ENCODE data around the gene ACP6.

DNA sequence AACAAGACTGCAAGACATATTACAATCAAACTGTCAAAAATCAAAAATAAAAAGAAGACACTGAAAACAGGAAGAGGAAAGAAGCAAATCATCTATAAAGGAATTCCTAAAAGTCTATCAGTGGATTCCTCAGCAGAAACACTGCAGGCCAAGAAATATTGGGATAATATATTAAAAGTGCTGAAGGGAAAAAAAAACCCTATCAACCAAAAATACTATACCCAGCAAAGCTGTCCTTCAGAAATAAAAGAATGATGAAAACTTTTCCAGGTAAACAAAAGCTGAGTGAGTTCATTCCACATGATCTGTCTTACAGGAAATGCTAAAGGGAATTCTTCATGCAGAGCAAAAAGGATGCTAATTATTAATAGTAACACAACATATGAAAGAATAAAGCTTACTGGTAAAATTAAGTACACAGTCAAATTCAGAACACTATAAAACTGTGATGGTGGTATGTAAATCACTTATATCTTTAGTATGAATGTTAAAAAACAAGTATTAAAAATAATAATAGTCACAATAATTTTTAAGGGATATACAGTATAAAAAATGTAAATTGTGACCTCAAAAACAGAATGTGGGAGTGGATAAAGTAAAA, 12.9 kb upstream of the ACP6 start:
- TF ChIP-seq, protein P1, sequence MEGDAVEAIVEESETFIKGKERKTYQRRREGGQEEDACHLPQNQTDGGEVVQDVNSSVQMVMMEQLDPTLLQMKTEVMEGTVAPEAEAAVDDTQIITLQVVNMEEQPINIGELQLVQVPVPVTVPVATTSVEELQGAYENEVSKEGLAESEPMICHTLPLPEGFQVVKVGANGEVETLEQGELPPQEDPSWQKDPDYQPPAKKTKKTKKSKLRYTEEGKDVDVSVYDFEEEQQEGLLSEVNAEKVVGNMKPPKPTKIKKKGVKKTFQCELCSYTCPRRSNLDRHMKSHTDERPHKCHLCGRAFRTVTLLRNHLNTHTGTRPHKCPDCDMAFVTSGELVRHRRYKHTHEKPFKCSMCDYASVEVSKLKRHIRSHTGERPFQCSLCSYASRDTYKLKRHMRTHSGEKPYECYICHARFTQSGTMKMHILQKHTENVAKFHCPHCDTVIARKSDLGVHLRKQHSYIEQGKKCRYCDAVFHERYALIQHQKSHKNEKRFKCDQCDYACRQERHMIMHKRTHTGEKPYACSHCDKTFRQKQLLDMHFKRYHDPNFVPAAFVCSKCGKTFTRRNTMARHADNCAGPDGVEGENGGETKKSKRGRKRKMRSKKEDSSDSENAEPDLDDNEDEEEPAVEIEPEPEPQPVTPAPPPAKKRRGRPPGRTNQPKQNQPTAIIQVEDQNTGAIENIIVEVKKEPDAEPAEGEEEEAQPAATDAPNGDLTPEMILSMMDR (IDR thresholded peaks at IDR 0.05), result no peak
- no peak for TF ChIP-seq POLR2A (IDR thresholded peaks at IDR 0.05)

Measured in body of pancreas (tissue), 4 donors.